Neuron (in vitro differentiated cells): ENCODE data around the gene ARHGAP31.
"Not testable (repeated sequence)": the region's sequence is repeated elsewhere in the genome, so short reads cannot be mapped to it uniquely, and the experiment has no call there.

ENCODE experiments used
- H2AFZ ChIP-seq: one replicate; pipeline ENCODE4 v1.6.1; 2013; ENCODE audit warnings: low read depth, mild to moderate bottlenecking, inconsistent platforms, low read length, moderate library complexity
- H3K27me3 ChIP-seq: one replicate; pipeline ENCODE4 v1.6.1; 2013; ENCODE audit warnings: low read length; ENCODE audit not compliant: insufficient read depth
- H3K36me3 ChIP-seq: one replicate; pipeline ENCODE4 v1.6.1; 2013; ENCODE audit warnings: low read length; ENCODE audit not compliant: insufficient read depth
- H3K4me1 ChIP-seq: one replicate; pipeline ENCODE4 v1.6.1; 2013; ENCODE audit warnings: low read length; ENCODE audit not compliant: insufficient read depth
- H3K4me3 ChIP-seq: 2 replicates; pipeline ENCODE4 v1.5.1; 2013; ENCODE audit warnings: mild to moderate bottlenecking, low read length, moderate library complexity
- H3K9me3 ChIP-seq: one replicate; pipeline ENCODE4 v1.6.1; 2013; ENCODE audit warnings: low read length

The ARHGAP31 gene

DNA sequence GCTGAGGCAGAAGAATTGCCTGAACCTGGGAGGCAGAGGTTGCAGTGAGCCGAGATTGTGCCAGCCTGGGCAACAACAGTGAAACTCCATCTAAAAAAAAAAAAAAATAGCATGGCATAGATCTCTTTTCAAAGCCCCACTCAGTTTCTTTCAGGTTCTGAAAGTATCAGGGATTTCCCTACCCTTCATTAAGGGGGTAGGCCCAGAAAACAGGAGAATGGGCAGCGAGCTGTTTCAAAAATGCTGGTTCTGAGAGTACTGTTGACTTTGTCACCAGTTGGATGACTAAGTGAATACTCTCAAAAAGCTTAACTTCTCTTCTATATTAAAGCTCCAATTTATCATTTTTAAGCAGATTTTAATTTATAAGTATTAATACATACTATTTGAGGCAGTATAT, 72.8 kb downstream of the ARHGAP31 start:
- H3K9me3 ChIP-seq, result no peaks in the 10 kb centered on the region
- no peaks in the 10 kb centered on the region for H3K36me3 ChIP-seq
- H3K27me3 ChIP-seq, result no peaks in the 10 kb centered on the region
- H3K4me1 ChIP-seq, result no peaks in the 10 kb centered on the region
- H2AFZ ChIP-seq, result no peak overlapping the region
- H3K4me3 ChIP-seq, result no peak overlapping the region

DNA sequence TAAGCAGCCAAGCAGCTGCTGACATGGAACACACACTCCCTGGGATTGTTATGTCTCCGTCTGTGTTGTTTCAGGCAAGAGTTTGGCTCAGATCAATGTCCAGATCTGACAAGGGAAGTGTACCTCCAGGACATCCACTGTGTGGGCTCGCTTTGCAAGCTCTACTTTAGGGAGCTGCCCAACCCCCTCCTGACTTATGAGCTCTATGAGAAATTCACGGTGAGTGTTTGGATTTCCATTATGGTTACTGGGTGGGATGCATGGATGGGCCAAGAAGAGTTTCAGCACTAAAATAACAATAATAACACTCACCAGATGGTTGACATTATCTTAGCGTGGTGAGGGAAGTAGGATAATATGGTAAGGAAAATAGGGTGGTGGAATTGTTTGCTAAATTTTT, 74.1 kb downstream of the ARHGAP31 start:
- Histone ChIP-seq H2AFZ (no peak overlapping the region), H3K4me3 (no peak overlapping the region), H3K9me3 (no peaks in the 10 kb centered on the region), H3K4me1 (no peaks in the 10 kb centered on the region), H3K36me3 (no peaks in the 10 kb centered on the region), H3K27me3 (no peaks in the 10 kb centered on the region)

DNA sequence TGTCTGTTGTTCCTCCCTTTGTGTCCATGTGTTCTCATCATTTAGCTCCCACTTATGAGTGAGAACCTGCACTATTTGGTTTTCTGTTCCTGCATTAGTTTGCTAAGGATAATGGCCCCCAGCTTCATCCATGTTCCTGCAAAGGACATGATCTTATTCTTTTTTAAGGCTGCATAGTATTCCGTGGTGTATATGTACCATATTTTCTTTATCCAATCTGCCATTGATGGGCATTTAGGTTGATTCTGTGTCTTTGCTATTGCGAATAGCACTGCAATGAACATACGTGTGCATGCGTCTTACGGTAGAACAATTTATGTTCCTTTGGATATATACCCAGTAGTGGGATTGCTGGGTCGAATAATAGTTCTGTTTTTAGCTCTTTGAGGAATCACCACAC, 77.6 kb downstream of the ARHGAP31 start:
- not testable (repeated sequence) for H3K9me3 ChIP-seq, H3K36me3 ChIP-seq, H3K4me3 ChIP-seq, H3K27me3 ChIP-seq, H3K4me1 ChIP-seq, H2AFZ ChIP-seq

DNA sequence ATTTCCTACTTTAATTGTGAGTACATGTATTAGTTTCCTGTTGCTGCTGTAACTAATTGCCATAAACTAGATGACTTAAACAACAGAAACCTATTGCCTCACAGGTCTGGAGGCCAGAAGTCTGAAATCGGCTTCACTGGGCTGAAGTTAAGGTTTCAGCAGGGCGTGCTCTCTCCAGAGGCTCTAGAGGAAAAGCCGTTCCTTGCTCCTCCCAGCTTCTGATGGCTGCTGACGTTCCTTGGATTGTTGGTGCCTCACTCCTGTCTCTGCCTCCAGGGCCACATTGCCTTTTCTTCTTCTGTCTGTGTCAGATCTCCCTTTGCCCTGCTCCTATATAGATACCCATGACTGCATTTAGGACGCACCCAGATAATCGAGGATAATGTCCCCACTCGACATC, 80.9 kb downstream of the ARHGAP31 start:
- H2AFZ ChIP-seq, result no peak overlapping the region
- H3K36me3 ChIP-seq, result no peaks in the 10 kb centered on the region
- no peaks in the 10 kb centered on the region for H3K27me3 ChIP-seq
- H3K4me1 ChIP-seq, result no peaks in the 10 kb centered on the region
- H3K9me3 ChIP-seq, result no peaks in the 10 kb centered on the region
- H3K4me3 ChIP-seq, result no peak overlapping the region

DNA sequence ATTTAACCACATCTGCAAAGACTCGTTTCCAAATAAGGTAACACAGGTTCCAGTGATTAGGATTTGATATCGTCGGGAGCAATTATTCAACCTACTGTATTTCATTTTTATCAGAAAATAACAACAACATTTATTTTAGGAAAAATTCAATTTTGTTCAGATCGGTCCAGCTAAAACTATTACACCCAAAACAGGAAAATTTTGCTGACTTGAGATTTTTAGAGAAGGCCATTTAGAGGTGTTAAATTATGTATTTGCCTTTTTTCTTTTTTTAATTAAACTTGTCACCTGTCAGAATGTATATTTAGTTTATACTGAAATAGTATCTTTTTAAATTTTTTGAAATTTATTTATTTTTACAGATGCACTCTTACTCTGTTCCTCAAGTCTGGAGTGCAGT, 81.3 kb downstream of the ARHGAP31 start:
- Histone ChIP-seq H3K36me3 (no peaks in the 10 kb centered on the region), H2AFZ (no peak overlapping the region), H3K27me3 (no peaks in the 10 kb centered on the region), H3K9me3 (no peaks in the 10 kb centered on the region), H3K4me1 (no peaks in the 10 kb centered on the region), H3K4me3 (no peak overlapping the region)

DNA sequence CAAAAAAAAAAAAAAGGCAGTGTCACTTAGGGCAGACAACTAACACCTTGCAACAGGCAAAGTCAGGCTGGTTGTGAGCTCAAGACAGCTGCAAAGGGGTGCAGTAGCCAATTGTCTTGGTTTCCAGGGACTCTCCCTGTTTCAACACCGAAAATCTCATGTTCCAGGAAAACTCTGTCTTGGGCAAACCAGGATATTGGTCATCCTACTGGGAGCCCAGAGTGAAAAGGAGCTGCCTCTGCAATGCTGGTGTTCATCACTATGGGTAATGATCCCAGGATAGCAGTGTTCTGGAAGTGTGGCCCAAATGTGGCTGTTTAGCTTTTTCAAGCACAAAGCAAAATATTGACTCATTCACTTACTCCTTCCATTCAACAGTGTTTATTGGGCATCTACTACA, 82.6 kb downstream of the ARHGAP31 start:
- no peaks in the 10 kb centered on the region for H3K27me3 ChIP-seq
- no peaks in the 10 kb centered on the region for H3K36me3 ChIP-seq
- H3K9me3 ChIP-seq, result no peaks in the 10 kb centered on the region
- H3K4me1 ChIP-seq, result no peaks in the 10 kb centered on the region
- no peak overlapping the region for H2AFZ ChIP-seq
- H3K4me3 ChIP-seq, result no peak overlapping the region

DNA sequence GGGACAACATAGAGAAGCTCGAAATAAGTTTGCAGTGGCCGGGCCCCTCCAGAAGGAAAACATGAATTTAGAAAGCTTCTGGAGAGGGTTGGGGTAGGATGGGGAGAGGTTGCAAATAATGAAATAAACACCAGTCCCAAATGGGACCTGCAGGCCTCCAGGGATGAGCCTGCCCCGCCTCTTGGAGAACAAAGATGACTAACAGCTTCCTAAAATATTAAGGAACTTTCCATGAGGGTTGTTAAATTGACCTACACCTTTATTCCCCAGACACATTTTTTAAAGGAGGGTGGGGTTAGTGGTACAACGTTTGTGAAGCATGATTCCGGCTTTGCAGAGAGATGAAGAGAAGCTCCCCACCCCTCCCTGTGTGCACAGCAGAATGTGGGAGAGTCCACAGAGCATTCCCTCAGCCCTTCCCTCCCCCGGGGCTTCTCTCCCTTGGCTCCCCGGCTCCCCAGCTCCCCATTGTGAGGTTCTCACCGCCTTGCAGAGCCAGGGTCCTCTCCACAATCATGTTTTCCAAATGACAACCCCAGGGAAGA, 84.1 kb downstream of the ARHGAP31 start:
- no peak overlapping the region for H3K4me3 ChIP-seq
- no peaks in the 10 kb centered on the region for H3K4me1 ChIP-seq
- H3K9me3 ChIP-seq, result no peaks in the 10 kb centered on the region
- H3K36me3 ChIP-seq, result no peaks in the 10 kb centered on the region
- H2AFZ ChIP-seq, result no peak overlapping the region
- H3K27me3 ChIP-seq, result no peaks in the 10 kb centered on the region

DNA sequence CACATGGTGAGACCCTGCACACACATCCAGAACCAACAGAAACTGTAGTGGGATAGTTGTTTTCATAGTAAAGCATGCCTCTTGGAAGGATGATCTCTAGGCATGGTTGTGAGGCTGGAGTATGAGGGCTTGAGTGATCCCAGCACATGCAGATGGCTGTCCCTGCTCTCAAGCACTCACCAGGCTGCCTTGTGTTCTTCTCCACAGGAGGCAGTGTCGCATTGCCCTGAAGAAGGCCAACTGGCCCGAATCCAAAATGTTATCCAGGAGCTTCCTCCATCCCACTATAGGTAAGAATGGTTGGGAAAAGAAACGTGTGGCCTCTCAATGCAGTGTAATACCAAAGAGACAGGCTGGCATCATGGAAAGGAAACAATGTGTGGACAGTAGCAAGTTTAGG, 86.5 kb downstream of the ARHGAP31 start:
- Histone ChIP-seq H3K36me3 (no peaks in the 10 kb centered on the region), H3K9me3 (no peaks in the 10 kb centered on the region), H3K27me3 (no peaks in the 10 kb centered on the region), H3K4me1 (no peaks in the 10 kb centered on the region), H2AFZ (no peak overlapping the region), H3K4me3 (no peak overlapping the region)

DNA sequence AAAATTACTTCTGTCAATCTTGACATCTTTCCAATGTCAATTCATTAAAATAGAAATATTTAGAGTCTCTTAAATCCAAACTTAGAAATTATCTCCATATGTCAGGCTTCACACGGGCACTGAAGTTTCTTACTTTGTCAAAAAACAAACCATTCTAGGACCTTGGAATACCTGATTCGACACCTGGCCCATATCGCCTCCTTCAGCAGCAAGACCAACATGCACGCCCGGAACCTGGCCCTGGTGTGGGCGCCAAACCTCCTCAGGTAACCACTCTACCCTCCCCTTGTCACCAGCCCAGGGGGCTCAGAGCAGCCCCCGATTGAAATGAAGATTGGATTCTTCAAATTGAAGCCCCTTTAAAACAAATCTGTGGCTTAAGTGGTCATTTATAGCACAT, 88.0 kb downstream of the ARHGAP31 start:
- Histone ChIP-seq H3K4me1 (no peaks in the 10 kb centered on the region), H2AFZ (no peak overlapping the region), H3K36me3 (no peaks in the 10 kb centered on the region), H3K4me3 (no peak overlapping the region), H3K27me3 (no peaks in the 10 kb centered on the region), H3K9me3 (no peaks in the 10 kb centered on the region)

DNA sequence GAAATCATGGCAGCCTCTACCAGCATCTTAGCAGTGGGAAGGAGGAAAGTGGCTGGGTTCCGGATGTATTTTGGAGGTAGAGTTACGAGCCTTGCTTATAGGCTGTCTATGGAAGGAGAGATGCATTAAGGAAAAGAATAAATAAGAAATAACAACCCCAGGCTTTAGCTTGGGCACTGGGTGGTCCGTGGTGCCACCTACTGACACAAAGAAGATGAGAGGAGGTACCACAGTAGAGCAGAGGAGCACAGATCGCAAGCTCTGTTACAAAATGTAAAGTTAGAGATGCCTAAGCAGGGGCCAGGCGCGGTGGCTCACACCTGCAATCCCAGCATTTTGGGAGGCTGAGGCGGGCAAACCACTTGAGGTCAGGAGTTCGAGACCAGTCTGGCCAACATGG, 94.4 kb downstream of the ARHGAP31 start:
- Histone ChIP-seq H2AFZ (no peak overlapping the region), H3K27me3 (no peaks in the 10 kb centered on the region), H3K9me3 (no peaks in the 10 kb centered on the region), H3K36me3 (no peaks in the 10 kb centered on the region), H3K4me1 (no peaks in the 10 kb centered on the region), H3K4me3 (no peak overlapping the region)

DNA sequence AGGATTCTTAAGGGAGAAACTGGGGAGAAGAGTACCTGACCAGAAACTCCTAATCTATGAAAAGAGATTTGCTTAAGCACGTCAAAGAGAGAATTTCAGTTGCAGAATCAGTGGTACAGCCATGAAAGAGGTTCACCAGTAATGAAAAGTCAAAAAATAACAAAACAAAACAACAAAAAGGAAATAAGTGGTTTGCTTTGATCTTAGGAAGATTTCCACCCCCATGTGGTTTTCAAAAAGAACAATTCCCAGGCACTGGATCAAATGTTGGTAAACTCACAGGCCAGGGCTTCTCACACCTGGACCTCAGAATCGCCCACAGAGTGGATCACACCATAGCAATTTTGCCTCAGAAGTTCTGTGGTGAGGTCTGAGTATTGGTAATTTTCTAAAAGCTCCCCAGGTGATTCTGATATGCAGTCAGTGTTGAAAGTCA, 101.8 kb downstream of the ARHGAP31 start:
- Histone ChIP-seq H3K27me3 (no peaks in the 10 kb centered on the region), H3K4me3 (no peak overlapping the region), H3K36me3 (no peaks in the 10 kb centered on the region), H2AFZ (no peak overlapping the region), H3K9me3 (no peaks in the 10 kb centered on the region), H3K4me1 (no peaks in the 10 kb centered on the region)

DNA sequence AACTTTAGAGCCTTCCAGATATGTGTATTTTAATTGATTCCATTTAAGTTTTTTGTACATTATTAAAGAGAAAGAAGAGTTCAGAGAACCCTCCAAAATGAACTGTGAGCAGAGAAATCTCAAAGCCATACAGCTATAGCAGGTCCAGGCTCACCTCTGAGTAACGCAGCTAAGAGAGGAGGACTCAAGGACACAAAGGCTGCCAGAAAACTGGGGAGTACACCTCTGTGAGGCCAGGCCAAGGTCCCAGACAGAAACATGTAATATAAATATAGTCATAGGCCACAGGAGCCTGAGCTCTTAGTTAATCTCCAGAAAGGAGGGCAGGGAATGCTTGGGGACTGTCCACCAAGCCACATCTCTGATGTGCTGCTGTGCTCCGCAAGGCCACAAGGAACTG, 102.7 kb downstream of the ARHGAP31 start:
- no peaks in the 10 kb centered on the region for H3K36me3 ChIP-seq
- no peaks in the 10 kb centered on the region for H3K27me3 ChIP-seq
- H2AFZ ChIP-seq, result no peak overlapping the region
- peaks cover 8% of the 10 kb centered on the region for H3K4me1 ChIP-seq
- no peaks in the 10 kb centered on the region for H3K9me3 ChIP-seq
- no peak overlapping the region for H3K4me3 ChIP-seq

DNA sequence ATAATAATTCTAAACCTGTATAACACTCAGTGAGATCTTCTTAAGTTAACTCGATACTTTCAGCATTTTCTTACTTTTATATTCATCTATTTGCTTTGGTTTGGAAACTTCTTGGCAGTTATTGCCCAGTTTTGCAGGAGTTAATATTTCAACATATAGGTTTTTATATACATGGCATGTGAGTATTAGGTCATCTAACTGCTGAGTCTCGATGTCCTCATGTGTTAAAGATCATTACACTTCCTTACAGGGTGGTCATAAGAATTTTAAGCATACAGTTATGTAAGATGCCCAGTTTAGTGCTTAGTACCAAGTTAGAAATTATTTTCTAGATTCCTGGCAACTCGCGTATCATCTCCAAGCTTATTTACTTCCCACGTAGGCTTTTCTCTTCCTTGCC, 106.3 kb downstream of the ARHGAP31 start:
- H3K9me3 ChIP-seq, result no peaks in the 10 kb centered on the region
- H3K4me3 ChIP-seq, result no peak overlapping the region
- H3K4me1 ChIP-seq, result peaks cover 11% of the 10 kb centered on the region
- no peak overlapping the region for H2AFZ ChIP-seq
- H3K27me3 ChIP-seq, result no peaks in the 10 kb centered on the region
- no peaks in the 10 kb centered on the region for H3K36me3 ChIP-seq

DNA sequence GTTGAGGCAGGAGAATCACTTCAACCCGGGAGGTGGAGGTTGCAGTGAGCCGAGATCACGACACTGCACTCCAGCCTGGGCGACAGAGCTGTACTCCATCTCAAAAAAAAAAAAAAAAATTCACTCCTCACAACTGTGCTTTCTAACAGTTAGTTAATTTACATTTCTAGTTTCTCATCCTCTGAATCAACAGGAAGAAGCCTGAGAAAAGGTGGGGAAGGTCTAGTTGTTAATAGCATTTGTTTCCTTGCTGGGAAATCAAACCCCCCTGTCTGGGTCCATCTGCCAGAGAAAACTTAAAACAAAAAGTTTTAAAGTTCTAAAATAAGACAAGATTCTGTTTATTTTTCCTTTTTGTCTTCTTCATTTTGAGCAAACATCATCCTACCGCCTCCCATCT, 106.9 kb downstream of the ARHGAP31 start:
- no peaks in the 10 kb centered on the region for H3K36me3 ChIP-seq
- H3K4me3 ChIP-seq, result no peak overlapping the region
- no peaks in the 10 kb centered on the region for H3K9me3 ChIP-seq
- no peaks in the 10 kb centered on the region for H3K27me3 ChIP-seq
- no peak overlapping the region for H2AFZ ChIP-seq
- H3K4me1 ChIP-seq, result peaks cover 11% of the 10 kb centered on the region
